HL-60 (cell line): ENCODE results near the gene DCP2.
"Not testable (repeated sequence)": the region's sequence is repeated elsewhere in the genome, so short reads cannot be mapped to it uniquely, and the experiment has no call there.

Experiments
- DNase-seq, 2 experiments: peaks; one replicate each; pipeline ENCODE4 v3.0.0-alpha.2; 2010 to 2020; ENCODE audit warnings: low read depth in 1 of 2, low spot score in 1 of 2
- H3K27ac ChIP-seq: fragments of 250-450 bp; sonication (Bioruptor Pico); replicated peaks from 2 replicates; pipeline ENCODE4 v1.5.1; 2020; ENCODE audit warnings: mild to moderate bottlenecking, moderate library complexity
- H3K27me3 ChIP-seq: fragments of 250-450 bp; sonication (Bioruptor Pico); 2 replicates; pipeline ENCODE4 v1.5.1; 2021; ENCODE audit warnings: mild to moderate bottlenecking, moderate library complexity; ENCODE audit not compliant: insufficient read depth, poor library complexity, severe bottlenecking
- H3K4me3 ChIP-seq: replicated peaks from 2 replicates; pipeline ENCODE4 v1.5.1; 2011; ENCODE audit warnings: mild to moderate bottlenecking, control low read depth, low read length; ENCODE audit not compliant: insufficient read depth
- GABPA ChIP-seq: IDR thresholded peaks from 2 replicates; pipeline ENCODE4 v1.6.1; 2012; ENCODE audit warnings: low read depth
- POLR2AphosphoS5 ChIP-seq: IDR thresholded peaks from 2 replicates; pipeline ENCODE4 v1.6.1; 2012; ENCODE audit warnings: low read depth
- REST ChIP-seq: IDR thresholded peaks from 2 replicates; pipeline ENCODE4 v1.6.1; 2012; ENCODE audit warnings: low read depth; ENCODE audit not compliant: insufficient replicate concordance
- SPI1 ChIP-seq: IDR thresholded peaks from 2 replicates; pipeline ENCODE4 v1.6.1; 2012; ENCODE audit warnings: low read depth, mild to moderate bottlenecking, borderline replicate concordance
- TF ChIP-seq, protein P1 (sequence below): IDR thresholded peaks from one replicate; pipeline ENCODE4 v1.5.1; 2011; ENCODE audit warnings: low read length, control low read depth, inconsistent platforms; ENCODE audit not compliant: insufficient read depth

Gene DCP2

GRCh38 chr5:112958093-112959088 is 18.2 kb upstream of the DCP2 start:
- TF ChIP-seq REST = no peak
- TF ChIP-seq, protein P1, sequence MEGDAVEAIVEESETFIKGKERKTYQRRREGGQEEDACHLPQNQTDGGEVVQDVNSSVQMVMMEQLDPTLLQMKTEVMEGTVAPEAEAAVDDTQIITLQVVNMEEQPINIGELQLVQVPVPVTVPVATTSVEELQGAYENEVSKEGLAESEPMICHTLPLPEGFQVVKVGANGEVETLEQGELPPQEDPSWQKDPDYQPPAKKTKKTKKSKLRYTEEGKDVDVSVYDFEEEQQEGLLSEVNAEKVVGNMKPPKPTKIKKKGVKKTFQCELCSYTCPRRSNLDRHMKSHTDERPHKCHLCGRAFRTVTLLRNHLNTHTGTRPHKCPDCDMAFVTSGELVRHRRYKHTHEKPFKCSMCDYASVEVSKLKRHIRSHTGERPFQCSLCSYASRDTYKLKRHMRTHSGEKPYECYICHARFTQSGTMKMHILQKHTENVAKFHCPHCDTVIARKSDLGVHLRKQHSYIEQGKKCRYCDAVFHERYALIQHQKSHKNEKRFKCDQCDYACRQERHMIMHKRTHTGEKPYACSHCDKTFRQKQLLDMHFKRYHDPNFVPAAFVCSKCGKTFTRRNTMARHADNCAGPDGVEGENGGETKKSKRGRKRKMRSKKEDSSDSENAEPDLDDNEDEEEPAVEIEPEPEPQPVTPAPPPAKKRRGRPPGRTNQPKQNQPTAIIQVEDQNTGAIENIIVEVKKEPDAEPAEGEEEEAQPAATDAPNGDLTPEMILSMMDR = no peak

GRCh38 chr5:112959872-112960271 is 16.7 kb upstream of the DCP2 start:
- DNase-seq, H3K27me3 ChIP-seq: not testable (repeated sequence)

More at GRCh38 chr5:112958093-112959088, 18.2 kb upstream of the DCP2 start:
- no peak overlapping the region for H3K4me3 ChIP-seq
- no peak for DNase-seq
- H3K27me3 ChIP-seq = no peaks in the 10 kb centered on the region
- no peak overlapping the region for H3K27ac ChIP-seq

DNA sequence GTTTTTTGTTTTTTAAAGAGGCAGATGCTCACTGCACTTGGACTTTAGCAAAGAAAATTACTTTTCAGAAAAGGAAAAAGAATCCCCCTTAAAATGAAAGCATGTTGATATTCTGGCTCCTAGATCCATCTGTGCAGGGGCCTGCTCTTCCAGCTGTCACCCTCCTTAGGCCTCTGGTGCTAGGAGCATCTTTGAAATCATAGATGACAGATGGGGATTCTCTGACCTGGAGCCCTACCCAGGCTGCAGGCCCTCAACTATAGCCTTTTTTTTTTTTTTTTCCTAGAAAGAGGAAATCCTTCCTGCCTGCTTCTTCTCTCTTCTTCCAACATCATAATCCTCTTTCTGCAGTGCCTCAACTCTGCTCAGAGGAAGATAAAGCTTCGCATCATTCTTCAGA is 16.3 kb upstream of the DCP2 start:
- no peak overlapping the region for H3K4me3 ChIP-seq
- H3K27me3 ChIP-seq = no peaks in the 10 kb centered on the region
- DNase-seq = no peak
- H3K27ac ChIP-seq = no peak overlapping the region
- TF ChIP-seq REST (no peak), GABPA (no peak), SPI1 (no peak), POLR2AphosphoS5 (no peak)
- TF ChIP-seq, protein P1 = no peak

More at GRCh38 chr5:112959872-112960271, 16.7 kb upstream of the DCP2 start:
- H3K4me3 ChIP-seq, H3K27ac ChIP-seq: not testable (repeated sequence)

DNA sequence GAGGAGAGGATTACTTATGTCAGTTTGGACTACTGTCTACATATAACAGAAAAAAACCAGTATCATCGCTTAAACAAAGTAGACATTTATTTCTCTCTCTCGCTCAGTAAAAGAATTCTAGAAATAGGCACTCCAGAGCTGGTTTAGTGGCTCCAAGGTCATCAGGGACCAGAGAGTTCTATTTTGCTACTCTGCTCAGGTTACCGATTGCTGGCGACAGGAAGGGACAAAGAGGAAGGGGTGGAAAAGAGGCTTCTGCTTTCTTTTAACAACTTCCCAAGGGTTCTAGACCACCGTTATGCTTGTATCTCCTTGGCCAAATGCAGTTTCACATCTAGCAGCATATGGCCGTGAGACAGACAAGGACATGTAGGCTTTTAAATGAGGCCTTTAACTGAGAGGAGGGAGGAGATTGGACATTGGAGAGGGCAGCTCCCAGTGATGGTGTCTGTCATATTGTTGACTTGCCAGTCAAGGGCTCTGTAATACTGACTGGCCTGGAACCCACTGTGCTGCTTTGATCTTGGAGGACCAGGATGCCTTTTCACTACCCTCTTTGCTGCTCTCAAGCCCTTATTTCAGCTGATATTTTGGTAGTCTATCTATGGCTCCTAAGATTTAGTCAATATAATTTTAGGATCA is 15.6 kb upstream of the DCP2 start:
- H3K27ac ChIP-seq = no peak overlapping the region
- no peak for TF ChIP-seq POLR2AphosphoS5
- peak; percentile 22; the same call in 1 of the 2 replicates for TF ChIP-seq SPI1
- no peaks in the 10 kb centered on the region for H3K27me3 ChIP-seq
- DNase-seq = no peak
- H3K4me3 ChIP-seq = no peak overlapping the region

DNA sequence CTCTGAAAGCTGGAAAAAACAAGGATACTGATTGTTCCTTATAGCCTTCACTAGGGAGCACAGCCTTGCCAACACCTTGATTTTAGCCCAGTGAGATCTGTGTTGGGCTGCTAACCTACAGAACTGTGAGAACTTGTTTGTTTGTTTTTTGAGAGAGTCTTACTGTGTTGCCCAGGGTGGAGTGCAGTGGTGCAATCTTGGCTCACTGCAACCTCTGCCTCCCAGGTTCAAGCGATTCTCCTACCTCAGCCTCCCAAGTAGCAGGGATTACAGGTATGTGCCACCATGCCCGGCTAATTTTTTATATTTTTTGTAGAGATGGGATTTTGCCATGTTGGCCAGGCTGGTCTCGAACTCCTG is 13.2 kb upstream of the DCP2 start:
- H3K27ac ChIP-seq = not testable (repeated sequence)

More for the DNA sequence above, 13.2 kb upstream of the DCP2 start:
- not testable (repeated sequence) for DNase-seq, H3K4me3 ChIP-seq, H3K27me3 ChIP-seq
